Myocyte (in vitro differentiated cells): ENCODE data around the gene POTEC. TPM values are rescaled to one million over a fixed set of nuclear protein-coding genes. Genes with fewer than 3 reads are reported as not detected.
A peak's percentile ranks its signal among the peaks of the same experiment; 100 is the strongest.
"Not testable (repeated sequence)": the region's sequence is repeated elsewhere in the genome, so short reads cannot be mapped to it uniquely, and the experiment has no call there.

Source experiments
- DNase-seq: peaks from one replicate; pipeline ENCODE4 v3.0.0-alpha.2; 2012; ENCODE audit warnings: low read depth
- polyA plus RNA-seq: library from polyadenylated mRNA; unstranded; fragments of >200 nt; gene quantifications from one replicate; pipeline ENCODE4 v1.2.1, GENCODE V29; 2012; ENCODE audit warnings: missing spikeins
- total RNA-seq: library from RNA; depleted of rRNA; stranded (reverse); fragments of >200 nt; gene quantifications from 2 replicates; pipeline ENCODE4 v1.2.3, GENCODE V29; 2014

Gene POTEC
- total RNA-seq: not detected in 2 replicates
- not detected for polyA plus RNA-seq

- not testable (repeated sequence) for DNase-seq
These were observed at the start of gene POTEC for GRCh38 chr18:14543446-14543964. Gene POTEC (minus strand): TSS chr18:14543600. CDS start chr18:14543146, 454 bp downstream.

- peak; percentile 19 for DNase-seq
These were observed 34.6 kb upstream of the POTEC start for GRCh38 chr18:14577971-14578370.

- not testable (repeated sequence) for DNase-seq
These were observed 16.1 kb upstream of the POTEC start for GRCh38 chr18:14559502-14559901.

GRCh38 chr18:14531659-14532058 lies 11.7 kb downstream of the POTEC start:
- DNase-seq: peak; percentile 22

GRCh38 chr18:14510707-14511106 lies 32.7 kb downstream of the POTEC start:
- peak; percentile 38 for DNase-seq

- not testable (repeated sequence) for DNase-seq
These were observed 39.7 kb downstream of the POTEC start for GRCh38 chr18:14503691-14504090.

- DNase-seq: not testable (repeated sequence)
These were observed 41.5 kb downstream of the POTEC start for GRCh38 chr18:14501894-14502293.

- not testable (repeated sequence) for DNase-seq
These were observed 54.0 kb downstream of the POTEC start for GRCh38 chr18:14489256-14490014.

GRCh38 chr18:14488789-14489188 lies 54.6 kb downstream of the POTEC start:
- DNase-seq: not testable (repeated sequence)

- not testable (repeated sequence) for DNase-seq
These were observed 56.3 kb downstream of the POTEC start for GRCh38 chr18:14486926-14487580.

GRCh38 chr18:14479076-14479475 lies 64.3 kb downstream of the POTEC start:
- not testable (repeated sequence) for DNase-seq

- DNase-seq: not testable (repeated sequence)
These were observed 67.9 kb downstream of the POTEC start for GRCh38 chr18:14475520-14475919.

- not testable (repeated sequence) for DNase-seq
These were observed 68.6 kb downstream of the POTEC start for GRCh38 chr18:14474752-14475151.

GRCh38 chr18:14474007-14474720 lies 69.2 kb downstream of the POTEC start:
- DNase-seq: not testable (repeated sequence)

- not testable (repeated sequence) for DNase-seq
These were observed 70.0 kb downstream of the POTEC start for GRCh38 chr18:14473250-14474006.

- not testable (repeated sequence) for DNase-seq
These were observed 72.1 kb downstream of the POTEC start for GRCh38 chr18:14471286-14471685.

GRCh38 chr18:14470446-14470845 lies 73.0 kb downstream of the POTEC start:
- DNase-seq: not testable (repeated sequence)

- peak; percentile 57 for DNase-seq
These were observed 73.4 kb downstream of the POTEC start for GRCh38 chr18:14470046-14470445.

GRCh38 chr18:14465989-14466388 lies 77.4 kb downstream of the POTEC start:
- not testable (repeated sequence) for DNase-seq
